ENCODE measurements around the gene RARG. TPM values are rescaled to one million over a fixed set of nuclear protein-coding genes. Genes with fewer than 3 reads are reported as not detected.

Gene RARG
- total and polyA plus RNA-seq, 2 donors (not counting 1 experiment from before 2014, with no cell fraction given): 8.8 to 15.0 TPM

- H3K79me2 ChIP-seq (ENCODE audit: control insufficient read depth, insufficient read depth, low read length): peaks cover 40% of the 10 kb centered on the region
- Mint-ChIP-seq H3K4me1 (peaks cover 69% of the 10 kb centered on the region), H3K4me3 (no peak overlapping the region), H3K9me3 (ENCODE audit: insufficient read depth) (no peaks in the 10 kb centered on the region), H3K27me3 (no peaks in the 10 kb centered on the region), H3K27ac (peak overlapping the region; percentile 54)
- TF ChIP-seq CTCF (IDR thresholded peaks at IDR 0.05) (peak; percentile 45), EZH2 (IDR thresholded peaks at IDR 0.05; ENCODE audit: borderline replicate concordance, insufficient read depth, low read depth, low read length, poor library complexity, severe bottlenecking) (no peak)
- H3K4me3 ChIP-seq (ENCODE audit: control extremely low read depth in 1 of 5, extremely low read depth in 1 of 5, insufficient read depth in 1 of 5, low read depth in 2 of 5, low read length in 4 of 5): no peak overlapping the region
- H3K9ac ChIP-seq (ENCODE audit: low read length): no peak overlapping the region
- H3K27me3 ChIP-seq (replicated peaks in 1 of 4; ENCODE audit: control extremely low read depth in 1 of 4, control insufficient read depth in 3 of 4, insufficient read depth in 4 of 4, low read length in 3 of 4): no peaks in the 10 kb centered on the region
- ChIA-PET CTCF (interaction anchor here (1.1 to 17.1 kb wide), 21 partner anchors 8 to 297 kb away, joined by 3 to 721 read pairs (median 8); partner anchors contain the start of genes AAAS, CSAD, ESPL1 and ITGB7), POLR2A (interaction anchor here (0.7 to 4.1 kb wide), 2 partner anchors 9 to 42 kb away, joined by 3 to 21 read pairs; no protein-coding TSS in a partner anchor)
- no peaks in the 10 kb centered on the region for H4K20me1 ChIP-seq (ENCODE audit: control insufficient read depth, insufficient read depth, low read length, poor library complexity, severe bottlenecking)
- no peak overlapping the region for H3K4me2 ChIP-seq (replicated peaks; ENCODE audit: low read depth, low read length, poor library complexity, severe bottlenecking)
- intact Hi-C loops (cut with micrococcal nuclease): loop anchor here (2.0 kb wide), 1 partner anchor 113 kb away; no protein-coding TSS in a partner anchor
- peaks cover 0 to 17% of the 10 kb centered on the region in 2 experiments for H3K36me3 ChIP-seq (replicated peaks in 1 of 2; ENCODE audit: control extremely low read depth in 1 of 2, control insufficient read depth in 1 of 2, extremely low read depth in 1 of 2, insufficient read depth in 2 of 2, low read length in 1 of 2)
- no peak overlapping the region for H3K27ac ChIP-seq (ENCODE audit: low read length in 2 of 2)
- H3K4me1 ChIP-seq (ENCODE audit: control insufficient read depth in 2 of 2, insufficient read depth in 2 of 2, low read length in 2 of 2): peaks cover 54 to 66% of the 10 kb centered on the region in 2 donors
- DNase-seq (peak; percentile 42), ATAC-seq (ENCODE audit: low read depth) (no peak)
- 89% methylated on average over 10 of the region's 13 CpGs for WGBS (ENCODE audit: insufficient coverage)
- H3K9me3 ChIP-seq (ENCODE audit: control extremely low read depth in 1 of 3, control insufficient read depth in 2 of 3, insufficient read depth in 1 of 3, low read length in 2 of 3): no peaks in the 10 kb centered on the region
- no peak overlapping the region for H2AFZ ChIP-seq (ENCODE audit: insufficient read depth, low read depth, low read length, poor library complexity, severe bottlenecking)
Observed at GRCh38 chr12:53211476-53212381, 20.3 kb downstream of the RARG start.

Data from B cell (primary cell).